WTC11 (cell line): Measurements from ENCODE around the gene TMX1. TPM values are rescaled to one million over a fixed set of nuclear protein-coding genes. Genes with fewer than 3 reads are reported as not detected.
A peak's percentile ranks its signal among the peaks of the same experiment; 100 is the strongest.

Experiments
- ATAC-seq: fragments of 200-7000 bp; cut with Tn5 transposase; 2 replicates; pipeline ENCODE4 v1.10.0; 2021; ENCODE audit warnings: mild to moderate bottlenecking, moderate library complexity
- CTCF ChIA-PET: fragments of 300-600 bp; sonication (Branson Sonifier 250); formaldehyde crosslinking; loops from one replicate; lab custom pipeline; 2021; ENCODE audit warnings: antibody characterized with exemption; lab: Charles Lee
- POLR2A ChIA-PET: fragments of 350-600 bp; sonication (Branson Sonifier 250); formaldehyde crosslinking; loops from one replicate; lab custom pipeline; 2021; ENCODE audit warnings: antibody characterized with exemption; lab: Charles Lee
- DNase-seq: peaks from one replicate; pipeline ENCODE4 v3.0.0; 2021; ENCODE audit warnings: low spot score
- H3K27ac Mint-ChIP-seq: 2 replicates; pipeline ENCODE4 v1.8.0; 2021; ENCODE audit warnings: mixed read lengths
- H3K27me3 Mint-ChIP-seq: 2 replicates; pipeline ENCODE4 v1.8.0; 2021; ENCODE audit warnings: low read depth, mild to moderate bottlenecking, moderate library complexity, mixed read lengths
- H3K36me3 Mint-ChIP-seq: 2 replicates; pipeline ENCODE4 v1.8.0; 2021; ENCODE audit warnings: mixed read lengths
- H3K4me1 Mint-ChIP-seq: 2 replicates; pipeline ENCODE4 v1.8.0; 2022; ENCODE audit warnings: mixed read lengths
- H3K4me3 Mint-ChIP-seq: 2 replicates; pipeline ENCODE4 v1.8.0; 2021; ENCODE audit warnings: mild to moderate bottlenecking, moderate library complexity, mixed read lengths
- H3K9me3 Mint-ChIP-seq: 2 replicates; pipeline ENCODE4 v1.8.0; 2021; ENCODE audit warnings: mixed read lengths
- CREM ChIP-seq: sonication (generic); formaldehyde crosslinking; IDR thresholded peaks from 2 replicates; pipeline ENCODE4 v1.8.1; 2022; ENCODE audit warnings: mild to moderate bottlenecking, missing genetic modification reagents, moderate library complexity
- E2F4 ChIP-seq: sonication (generic); formaldehyde crosslinking; IDR thresholded peaks from 2 replicates; pipeline ENCODE4 v1.8.1; 2022; ENCODE audit warnings: low read depth, mild to moderate bottlenecking, moderate library complexity, missing genetic modification reagents, borderline replicate concordance
- ELF4 ChIP-seq: sonication (generic); formaldehyde crosslinking; IDR thresholded peaks from 2 replicates; pipeline ENCODE4 v1.8.1; 2022; ENCODE audit warnings: low read depth, mild to moderate bottlenecking, moderate library complexity, missing genetic modification reagents
- EMX1 ChIP-seq: fragments of 250-450 bp; sonication (Bioruptor Pico); IDR thresholded peaks from 2 replicates; pipeline ENCODE4 v1.8.0; 2021; ENCODE audit warnings: mild to moderate bottlenecking
- HMGA2 ChIP-seq: fragments of 250-450 bp; sonication (Bioruptor Pico); IDR thresholded peaks from 2 replicates; pipeline ENCODE4 v1.4.0; 2021; ENCODE audit warnings: mild to moderate bottlenecking, moderate library complexity
- NFYB ChIP-seq: sonication (generic); formaldehyde crosslinking; conservative IDR thresholded peaks from 2 replicates; pipeline ENCODE4 v1.8.0; 2022; ENCODE audit warnings: low read depth, missing genetic modification reagents
- PRRX2 ChIP-seq: fragments of 250-450 bp; sonication (Bioruptor Pico); IDR thresholded peaks from 2 replicates; pipeline ENCODE4 v1.8.0; 2021; ENCODE audit warnings: mild to moderate bottlenecking
- SOX15 ChIP-seq: fragments of 250-450 bp; sonication (Bioruptor Pico); IDR thresholded peaks from 2 replicates; pipeline ENCODE4 v1.9.0; 2021; ENCODE audit warnings: mild to moderate bottlenecking
- ZNF317 ChIP-seq: sonication (generic); formaldehyde crosslinking; IDR thresholded peaks from 2 replicates; pipeline ENCODE4 v1.8.1; 2023; ENCODE audit warnings: low read depth, mild to moderate bottlenecking, moderate library complexity, missing genetic modification reagents, borderline replicate concordance
- total RNA-seq: library from RNA; stranded (reverse); gene quantifications from 3 replicates; pipeline ENCODE4 v1.2.3, GENCODE V29; 2021
- TF ChIP-seq, protein P1 (sequence below): fragments of 250-450 bp; sonication (Bioruptor Pico); conservative IDR thresholded peaks from 2 replicates; pipeline ENCODE4 v1.9.0; 2021; ENCODE audit warnings: mild to moderate bottlenecking
- TF ChIP-seq, protein P2 (sequence below): fragments of 250-450 bp; sonication (Bioruptor Pico); IDR thresholded peaks from 2 replicates; pipeline ENCODE4 v1.9.0; 2021; ENCODE audit warnings: moderate library complexity, mild to moderate bottlenecking, inconsistent platforms, borderline replicate concordance
- TF ChIP-seq, protein P3 (sequence below): fragments of 250-450 bp; sonication (Bioruptor Pico); IDR thresholded peaks from 2 replicates; pipeline ENCODE4 v1.8.0; 2021; ENCODE audit warnings: mild to moderate bottlenecking

The TMX1 gene
- total RNA-seq, 1 experiment from 2014 or later = 40.9 TPM

DNA sequence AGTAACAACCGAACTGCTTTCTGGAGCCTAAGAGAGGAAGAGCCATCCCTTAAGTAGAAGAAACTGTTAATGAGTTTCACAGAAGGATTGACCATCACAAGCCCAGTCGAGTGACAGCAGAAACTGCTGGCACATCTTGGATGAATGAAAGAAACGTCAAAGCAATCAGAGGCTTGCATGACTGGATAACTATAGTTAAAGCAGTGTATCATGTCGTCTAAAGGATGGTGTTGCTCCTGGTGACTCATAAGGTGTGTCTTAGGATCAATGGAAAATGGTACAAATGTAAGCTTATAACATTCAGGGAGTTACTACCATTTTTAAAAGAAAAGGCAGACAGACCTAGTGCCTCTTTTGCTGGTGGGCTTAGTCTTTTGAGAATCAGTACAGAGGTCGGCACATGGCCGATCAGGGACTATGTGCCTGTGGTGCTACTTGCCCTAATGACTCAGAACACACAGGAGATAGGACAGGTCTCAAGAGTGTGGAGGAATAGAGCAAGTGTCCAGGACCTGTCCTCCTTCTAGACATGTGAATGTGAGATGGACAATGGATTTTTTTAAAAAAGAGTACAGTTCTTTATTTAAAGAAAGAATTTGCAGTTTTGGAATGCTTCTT, 55.7 kb downstream of the TMX1 start:
- H3K9me3 Mint-ChIP-seq = no peaks in the 10 kb centered on the region
- no peaks in the 10 kb centered on the region for H3K27me3 Mint-ChIP-seq
- POLR2A ChIA-PET = no interaction called here
- H3K4me3 Mint-ChIP-seq = no peak overlapping the region
- peaks cover 10% of the 10 kb centered on the region; the same call in 1 of the 2 replicates for H3K4me1 Mint-ChIP-seq
- ATAC-seq (no peak), DNase-seq (no peak)
- CTCF ChIA-PET = no interaction called here
- no peaks in the 10 kb centered on the region; the same call in 1 of the 2 replicates for H3K36me3 Mint-ChIP-seq
- no peak overlapping the region for H3K27ac Mint-ChIP-seq
- no peak for TF ChIP-seq NFYB (CRISPR knock-in tag)
- TF ChIP-seq SOX15 = no peak

- ChIA-PET POLR2A (interaction anchor here (0.7 kb wide), 1 partner anchor 673 kb away, joined by 4 read pairs; no protein-coding TSS in a partner anchor), CTCF (interaction anchor here (0.7 kb wide), 1 partner anchor 57 kb away, joined by 3 read pairs; the partner anchor contains the start of gene TMX1)
- TF ChIP-seq E2F4 (CRISPR knock-in tag) (no peak), ZNF317 (CRISPR knock-in tag) (no peak), EMX1 (CRISPR knock-in tag) (no peak), ELF4 (no peak), PRRX2 (CRISPR knock-in tag) (no peak)
- TF ChIP-seq, protein P1, sequence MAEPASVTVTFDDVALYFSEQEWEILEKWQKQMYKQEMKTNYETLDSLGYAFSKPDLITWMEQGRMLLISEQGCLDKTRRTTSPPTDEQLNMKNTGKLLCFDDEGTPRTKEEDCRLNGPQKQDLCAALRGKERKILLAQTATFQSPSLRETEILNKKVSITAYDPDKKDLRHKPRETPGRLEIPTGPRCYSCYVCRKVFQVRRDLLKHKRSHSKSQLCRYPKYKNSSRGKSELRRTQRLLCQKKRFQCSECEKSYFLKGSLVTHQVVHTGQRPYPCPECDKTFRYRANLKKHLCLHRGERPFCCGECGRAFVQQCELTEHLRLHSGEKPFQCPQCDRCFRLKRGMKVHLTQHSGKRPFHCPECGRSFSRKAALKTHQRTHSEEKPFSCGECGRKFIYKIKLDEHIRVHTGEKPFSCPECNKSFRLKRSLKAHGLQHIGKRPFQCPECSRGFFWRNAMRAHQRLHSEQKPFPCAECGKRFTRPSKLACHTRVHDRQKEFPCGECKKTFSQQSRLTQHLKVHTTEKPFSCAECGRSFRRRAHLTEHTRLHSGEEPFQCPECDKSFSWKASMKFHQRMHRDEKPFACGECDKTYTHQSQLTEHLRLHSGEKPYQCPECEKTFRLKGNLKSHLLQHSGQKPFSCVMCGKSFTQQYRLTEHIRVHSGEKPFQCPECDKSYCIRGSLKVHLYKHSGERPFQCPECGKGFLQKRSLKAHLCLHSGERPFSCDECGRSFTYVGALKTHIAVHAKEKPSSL = no peak
- TF ChIP-seq, protein P2, sequence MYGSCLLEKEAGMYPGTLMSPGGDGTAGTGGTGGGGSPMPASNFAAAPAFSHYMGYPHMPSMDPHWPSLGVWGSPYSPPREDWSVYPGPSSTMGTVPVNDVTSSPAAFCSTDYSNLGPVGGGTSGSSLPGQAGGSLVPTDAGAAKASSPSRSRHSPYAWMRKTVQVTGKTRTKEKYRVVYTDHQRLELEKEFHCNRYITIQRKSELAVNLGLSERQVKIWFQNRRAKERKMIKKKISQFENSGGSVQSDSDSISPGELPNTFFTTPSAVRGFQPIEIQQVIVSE (CRISPR knock-in tag) = no peak
- TF ChIP-seq, protein P3, sequence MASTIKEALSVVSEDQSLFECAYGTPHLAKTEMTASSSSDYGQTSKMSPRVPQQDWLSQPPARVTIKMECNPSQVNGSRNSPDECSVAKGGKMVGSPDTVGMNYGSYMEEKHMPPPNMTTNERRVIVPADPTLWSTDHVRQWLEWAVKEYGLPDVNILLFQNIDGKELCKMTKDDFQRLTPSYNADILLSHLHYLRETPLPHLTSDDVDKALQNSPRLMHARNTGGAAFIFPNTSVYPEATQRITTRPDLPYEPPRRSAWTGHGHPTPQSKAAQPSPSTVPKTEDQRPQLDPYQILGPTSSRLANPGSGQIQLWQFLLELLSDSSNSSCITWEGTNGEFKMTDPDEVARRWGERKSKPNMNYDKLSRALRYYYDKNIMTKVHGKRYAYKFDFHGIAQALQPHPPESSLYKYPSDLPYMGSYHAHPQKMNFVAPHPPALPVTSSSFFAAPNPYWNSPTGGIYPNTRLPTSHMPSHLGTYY (CRISPR knock-in tag) = no peak
- Mint-ChIP-seq H3K9me3 (no peaks in the 10 kb centered on the region), H3K36me3 (no peaks in the 10 kb centered on the region), H3K4me1 (peaks cover 8% of the 10 kb centered on the region), H3K4me3 (no peak overlapping the region), H3K27me3 (no peaks in the 10 kb centered on the region), H3K27ac (no peak overlapping the region)
- 0 out of 2 replicates have a peak, but pooled peaks have one; percentile 20 for ATAC-seq
- no peak for DNase-seq
These were observed 57.0 kb downstream of the TMX1 start for GRCh38 chr14:51297066-51297465.

- DNase-seq = no peak
- Mint-ChIP-seq H3K4me1 (peaks cover 11% of the 10 kb centered on the region), H3K9me3 (no peaks in the 10 kb centered on the region), H3K27me3 (no peaks in the 10 kb centered on the region), H3K4me3 (no peak overlapping the region), H3K27ac (no peak overlapping the region), H3K36me3 (no peaks in the 10 kb centered on the region)
- TF ChIP-seq HMGA2 (CRISPR knock-in tag) = no peak
- no peak for TF ChIP-seq CREM (CRISPR knock-in tag)
- POLR2A ChIA-PET = interaction anchor here (0.6 kb wide), 1 partner anchor 283 kb away, joined by 3 read pairs; no protein-coding TSS in a partner anchor
- CTCF ChIA-PET = interaction anchor here (1.7 kb wide), 1 partner anchor 477 kb away, joined by 7 read pairs; no protein-coding TSS in a partner anchor
- ATAC-seq = no peak
These were observed 58.8 kb downstream of the TMX1 start for GRCh38 chr14:51298895-51299294.
